GM18951 (cell line): Measurements from ENCODE around the gene ALDH5A1.

Experiments
- POLR2A ChIP-seq: IDR thresholded peaks from 4 replicates; pipeline ENCODE4 v1.6.1; 2011; ENCODE audit warnings: mild to moderate bottlenecking; ENCODE audit not compliant: insufficient read length, insufficient read depth; ENCODE audit errors: extremely low read depth
- in situ Hi-C: fragments of 300-500 bp; cut with MboI; formaldehyde crosslinking; loops from one replicate; pipeline ENCODE4 v1.12.0; 2022; ENCODE audit warnings: low sequenced_read_pairs, mixed read lengths, inconsistent platforms; ENCODE audit not compliant: unreplicated experiment

The ALDH5A1 gene

GRCh38 chr6:24464253-24465038 is 30.3 kb upstream of the ALDH5A1 start:
- in situ Hi-C loops, result no loop called here
- TF ChIP-seq POLR2A, result no peak

- in situ Hi-C loops, result no loop called here
- no peak for TF ChIP-seq POLR2A
Observed at GRCh38 chr6:24469811-24470210, 25.0 kb upstream of the ALDH5A1 start.

GRCh38 chr6:24472181-24472580 is 22.6 kb upstream of the ALDH5A1 start:
- in situ Hi-C loops, result no loop called here
- no peak for TF ChIP-seq POLR2A

- in situ Hi-C loops, result no loop called here
Observed at GRCh38 chr6:24476631-24477030, 18.1 kb upstream of the ALDH5A1 start.

GRCh38 chr6:24477070-24477469 is 17.7 kb upstream of the ALDH5A1 start:
- no peak for TF ChIP-seq POLR2A
- in situ Hi-C loops, result no loop called here

More at GRCh38 chr6:24476631-24477030, 18.1 kb upstream of the ALDH5A1 start:
- TF ChIP-seq POLR2A, result no peak

GRCh38 chr6:24478903-24479302 is 15.9 kb upstream of the ALDH5A1 start:
- no peak for TF ChIP-seq POLR2A
- in situ Hi-C loops, result no loop called here

GRCh38 chr6:24480705-24481104 is 14.1 kb upstream of the ALDH5A1 start:
- TF ChIP-seq POLR2A, result no peak
- in situ Hi-C loops, result no loop called here

GRCh38 chr6:24481449-24481848 is 13.3 kb upstream of the ALDH5A1 start:
- TF ChIP-seq POLR2A, result no peak
- in situ Hi-C loops, result no loop called here

- no peak for TF ChIP-seq POLR2A
- in situ Hi-C loops, result no loop called here
Observed at GRCh38 chr6:24484657-24485323, 10.0 kb upstream of the ALDH5A1 start.

GRCh38 chr6:24486065-24486464 is 8.7 kb upstream of the ALDH5A1 start:
- no peak for TF ChIP-seq POLR2A
- in situ Hi-C loops, result no loop called here

GRCh38 chr6:24489470-24489869 is 5.3 kb upstream of the ALDH5A1 start, which contains the start of gene GPLD1:
TSS of gene GPLD1 (minus strand) at chr6:24489578. CDS start at chr6:24489511, 67 bp downstream.
- TF ChIP-seq POLR2A, result no peak
- in situ Hi-C loops, result no loop called here

- no peak for TF ChIP-seq POLR2A
- in situ Hi-C loops, result no loop called here
Observed at GRCh38 chr6:24489881-24490280, 4.9 kb upstream of the ALDH5A1 start.

- TF ChIP-seq POLR2A, result no peak
- in situ Hi-C loops, result no loop called here
Observed at GRCh38 chr6:24490948-24491347, 3.8 kb upstream of the ALDH5A1 start.

- in situ Hi-C loops, result no loop called here
- TF ChIP-seq POLR2A, result no peak
Observed at GRCh38 chr6:24492475-24492874, 2.3 kb upstream of the ALDH5A1 start.
